Spleen (tissue), 7 donors: ENCODE data around the gene ST3GAL4.

Experiments
- CTCF ChIP-seq, 11 experiments: fragments of 200-600 bp in 7 of 11; fragments of 450-650 bp in 4 of 11; sonication (generic) in 4 of 11; IDR thresholded peaks in 8 of 11; conservative IDR thresholded peaks in 3 of 11; 1 replicate in 7 of 11; 2 replicates in 4 of 11; pipeline versions ENCODE4 v1.4.0 to v1.8.0; 2016 to 2021; ENCODE audit warnings: antibody characterized with exemption in 11 of 11, inconsistent platforms in 4 of 11, mild to moderate bottlenecking in 1 of 11
- POLR2A ChIP-seq, 3 donors: fragments of 450-650 bp; IDR thresholded peaks; one replicate each; pipeline ENCODE4 v1.5.1; 2017; ENCODE audit warnings: antibody characterized with exemption in 3 of 3, mild to moderate bottlenecking in 1 of 3
- POLR2AphosphoS5 ChIP-seq, 3 donors: sonication (generic); formaldehyde crosslinking; IDR thresholded peaks; one replicate each; pipeline ENCODE4 v1.5.1; 2017; ENCODE audit warnings: antibody characterized with exemption in 3 of 3
- donor health status: DM: no; HTN: no; CAD: no; lungs with moderate emphysema.
- donor health status: DM: no; HTN: no; CAD: no.
- donor health status: DM: no; HTN: no; CAD: no.

- TF ChIP-seq CTCF (IDR thresholded peaks at IDR 0.05 in 8 of 11, conservative IDR thresholded peaks at IDR 0.05 in 3 of 11) = no peak
- no peak for TF ChIP-seq POLR2A (IDR thresholded peaks at IDR 0.05)
- TF ChIP-seq POLR2AphosphoS5 (IDR thresholded peaks at IDR 0.05) = no peak
These were observed 82.2 kb downstream of the ST3GAL4 start for GRCh38 chr11:126437731-126438130.
